ENCODE results near the gene FUT3.

Gene FUT3

DNA sequence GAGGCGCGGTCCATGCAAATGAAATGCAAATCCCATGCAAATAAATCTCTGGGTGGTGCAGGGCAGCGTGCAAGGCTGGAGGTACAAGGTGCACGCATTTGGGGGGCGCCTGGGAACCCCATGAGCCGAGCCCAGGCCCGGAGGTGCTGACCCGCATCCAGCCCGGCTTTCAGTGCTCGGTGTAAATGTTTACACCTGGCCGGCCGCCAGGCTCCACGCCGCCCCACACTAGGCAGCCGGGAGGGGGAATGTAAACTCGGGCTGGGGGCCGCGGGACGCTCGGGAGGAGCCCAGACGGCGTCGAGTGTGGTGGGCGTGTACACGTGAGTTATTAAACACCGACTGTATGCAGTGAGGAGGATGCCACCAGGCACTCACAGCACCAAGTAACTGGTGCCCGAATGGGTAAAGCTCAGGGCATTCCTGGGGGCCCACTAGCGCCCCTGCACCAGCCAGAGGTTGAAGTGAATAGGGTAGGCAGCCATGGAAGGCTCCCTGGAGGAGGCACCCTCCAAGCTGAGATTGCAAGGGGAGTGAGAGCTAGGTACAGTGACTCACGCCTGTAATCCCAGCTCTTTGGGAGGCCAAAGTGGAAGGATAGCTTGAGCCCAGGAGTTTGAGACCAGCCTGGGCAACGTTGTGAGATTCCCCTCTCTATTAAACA, 28.9 kb downstream of the FUT3 start:
- DNase-seq, result no peak

DNA sequence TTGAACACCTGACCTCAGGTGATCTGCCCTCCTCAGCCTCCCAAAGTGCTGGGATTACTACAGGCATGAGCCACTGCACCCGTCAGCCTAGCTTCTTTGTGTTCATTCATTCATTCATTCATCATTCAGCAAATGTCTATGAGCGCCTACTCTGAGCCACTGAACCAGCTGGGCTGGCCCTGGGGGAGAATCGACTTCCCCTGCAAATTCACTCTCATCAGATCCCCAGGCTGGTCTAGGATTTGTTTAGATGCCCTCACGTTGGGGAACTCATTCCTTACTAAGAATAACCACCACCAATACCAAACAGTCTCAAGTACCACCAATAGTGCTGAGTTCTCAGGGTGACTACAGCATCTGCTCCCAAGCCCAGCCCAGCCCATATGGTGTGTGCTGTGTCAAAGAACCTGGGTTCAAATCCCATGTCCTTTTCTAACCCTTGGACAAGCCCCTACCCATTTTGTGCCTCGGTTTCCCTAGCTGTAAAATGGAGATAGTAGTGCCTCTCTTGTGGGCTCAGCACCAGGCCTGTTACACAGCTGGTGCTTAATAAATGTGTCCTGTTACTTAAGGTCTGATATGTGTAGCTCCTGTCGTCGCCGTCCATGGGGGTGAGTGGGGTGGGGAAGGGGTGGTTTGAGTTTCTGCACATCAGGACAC, 29.6 kb downstream of the FUT3 start:
- DNase-seq, result no peak

DNA sequence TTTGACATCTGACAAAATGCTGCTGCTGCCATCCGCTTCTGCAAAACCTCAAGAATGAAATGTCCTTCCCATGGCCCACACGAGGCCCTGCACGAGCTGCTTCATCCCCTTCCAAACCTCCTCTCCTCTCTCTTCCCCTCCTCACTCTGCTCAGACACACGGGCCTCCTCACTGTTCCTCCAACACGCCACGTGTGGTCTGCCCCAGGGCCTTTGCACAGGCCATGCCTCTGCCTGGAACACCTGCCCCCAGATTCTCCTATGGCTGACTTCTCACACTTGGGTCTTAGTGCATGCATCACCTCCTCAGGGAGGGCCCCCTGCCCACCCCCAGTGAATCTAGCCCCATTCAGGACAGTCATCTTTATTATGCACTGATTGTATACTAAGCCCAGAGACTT, 30.5 kb downstream of the FUT3 start:
- no peak for DNase-seq

DNA sequence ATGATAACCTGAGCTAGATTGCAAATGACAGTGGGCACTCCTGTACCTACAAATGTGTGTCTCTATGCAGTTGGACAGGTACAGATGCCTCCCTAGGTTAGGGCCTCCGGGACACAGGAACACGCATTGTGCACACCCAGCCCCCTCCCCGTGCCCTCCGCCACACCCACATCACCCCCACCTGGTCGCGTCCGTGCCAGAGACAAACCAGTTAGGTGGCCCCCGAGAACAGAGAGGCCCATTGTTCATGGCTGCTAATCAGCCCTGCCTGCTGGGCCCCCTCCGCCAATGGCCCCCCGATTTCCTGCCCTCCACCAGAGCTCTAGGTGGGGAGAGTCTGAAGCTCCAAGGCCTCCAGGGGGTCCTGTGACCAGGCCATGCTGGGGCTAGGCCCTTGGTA, 32.7 kb downstream of the FUT3 start:
- DNase-seq, result no peak

DNA sequence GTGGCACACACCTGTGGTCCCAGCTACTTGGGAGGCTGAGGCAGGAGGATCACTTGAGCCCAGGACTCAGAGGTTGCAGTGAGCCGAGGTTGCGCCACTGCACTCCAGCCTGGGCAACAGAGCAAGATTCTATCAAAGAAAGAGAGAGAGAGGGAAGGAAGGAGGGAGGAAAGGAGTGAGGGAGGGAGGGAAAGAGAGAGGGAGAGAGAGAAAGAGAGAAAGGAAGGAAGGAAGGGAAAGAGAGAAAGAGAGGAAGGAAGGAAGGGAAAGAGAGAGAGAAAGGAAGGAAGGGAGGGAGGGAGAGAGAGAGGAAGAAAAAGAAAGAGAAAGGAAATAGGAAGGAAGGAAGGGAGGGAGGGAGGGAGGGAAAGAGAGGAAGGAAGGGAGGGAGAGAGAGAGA, 34.0 kb downstream of the FUT3 start:
- no peak for DNase-seq

DNA sequence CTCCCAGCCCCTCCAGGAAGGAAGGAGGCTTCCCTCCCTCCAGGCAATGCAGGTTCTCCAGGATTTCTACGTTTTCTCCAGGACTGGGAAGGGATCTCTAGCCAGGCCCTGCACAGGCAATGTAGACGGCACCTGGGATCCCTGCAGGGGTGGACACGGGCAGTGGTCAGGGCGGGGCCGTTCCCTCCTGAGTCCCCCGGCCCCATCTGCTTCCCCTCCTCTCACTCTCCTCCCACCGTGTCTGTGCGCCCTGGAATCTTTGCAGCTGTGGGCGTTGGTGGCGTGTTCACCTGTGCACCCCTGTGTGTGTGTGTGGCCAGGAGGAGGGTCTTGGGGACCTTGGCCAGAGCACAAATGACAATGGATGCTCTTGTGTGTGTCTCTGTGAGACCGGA, 36.4 kb downstream of the FUT3 start:
- no peak for DNase-seq

DNA sequence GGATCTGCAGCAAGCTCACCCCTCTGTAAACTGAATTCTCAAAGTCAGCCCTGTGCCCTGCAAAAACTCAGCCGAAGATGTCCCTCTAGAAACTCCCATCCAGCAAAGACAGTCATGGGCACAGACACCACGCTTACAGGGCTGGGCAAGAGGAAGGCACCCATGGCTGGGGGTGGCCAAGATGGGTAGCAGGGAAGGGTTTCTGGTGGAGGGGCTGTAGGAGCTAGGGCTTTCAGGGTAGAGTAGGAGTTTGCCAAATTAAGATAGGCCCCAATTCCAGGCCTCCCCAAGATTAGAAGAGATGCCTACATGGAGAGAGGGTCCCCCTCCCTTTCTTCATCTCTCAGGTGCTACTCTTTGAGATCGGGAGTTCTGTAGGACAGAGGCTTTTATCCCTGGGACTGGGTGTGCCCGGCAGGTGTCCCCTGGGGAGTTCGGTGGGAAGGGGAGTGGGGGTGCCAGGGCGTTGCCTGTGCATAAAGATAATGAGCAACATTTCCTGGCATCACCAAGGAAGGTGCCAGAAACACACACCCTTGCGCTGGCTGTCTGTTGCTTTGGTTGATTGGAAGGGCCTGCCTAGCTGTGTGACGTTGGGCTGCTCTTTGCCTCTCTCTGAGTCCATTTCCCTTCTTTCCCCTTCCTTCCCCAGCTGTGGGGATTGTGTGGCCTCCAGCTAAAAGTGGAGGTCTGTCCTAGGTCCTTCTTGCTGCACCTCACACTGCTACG, 37.0 kb downstream of the FUT3 start:
- no peak for DNase-seq

DNA sequence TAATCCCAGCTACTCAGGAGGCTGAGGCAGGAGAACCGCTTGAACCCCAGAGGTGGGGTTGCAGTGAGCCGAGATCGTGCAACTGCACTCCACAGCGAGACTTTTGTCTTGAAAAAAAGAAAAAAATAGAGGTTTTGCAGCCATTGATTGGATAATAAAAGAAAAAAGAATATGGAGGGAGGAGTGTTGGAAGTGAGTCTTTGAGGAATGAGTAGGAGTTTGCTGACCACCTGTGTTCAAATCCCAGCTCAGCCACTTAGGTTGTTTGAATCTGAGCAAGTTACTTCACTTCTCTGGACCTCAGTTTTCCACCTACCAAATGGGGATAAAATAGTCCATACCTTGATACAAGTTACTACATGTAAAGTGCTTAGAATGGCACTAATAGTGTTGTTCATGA, 40.1 kb downstream of the FUT3 start:
- no peak for DNase-seq

DNA sequence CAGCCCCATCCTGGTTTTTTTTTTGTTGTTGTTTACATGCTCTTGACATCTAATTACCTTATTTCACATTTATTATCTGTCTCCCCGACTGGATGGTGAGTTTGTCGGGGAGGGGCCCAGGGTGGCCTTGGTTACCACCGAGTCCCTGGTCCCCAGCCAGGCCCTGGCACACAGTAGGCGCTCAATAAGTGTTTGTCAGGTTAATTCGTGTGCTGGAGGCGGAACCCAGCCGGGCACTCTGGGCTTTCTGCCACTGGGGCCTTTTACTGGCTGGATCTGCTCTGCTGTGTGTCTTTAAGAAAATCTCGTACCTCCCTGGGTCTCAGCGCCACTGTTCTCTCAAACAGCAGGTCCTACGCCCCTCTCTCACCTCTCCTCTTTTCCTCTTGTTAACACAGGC, 41.8 kb downstream of the FUT3 start:
- no peak for DNase-seq

DNA sequence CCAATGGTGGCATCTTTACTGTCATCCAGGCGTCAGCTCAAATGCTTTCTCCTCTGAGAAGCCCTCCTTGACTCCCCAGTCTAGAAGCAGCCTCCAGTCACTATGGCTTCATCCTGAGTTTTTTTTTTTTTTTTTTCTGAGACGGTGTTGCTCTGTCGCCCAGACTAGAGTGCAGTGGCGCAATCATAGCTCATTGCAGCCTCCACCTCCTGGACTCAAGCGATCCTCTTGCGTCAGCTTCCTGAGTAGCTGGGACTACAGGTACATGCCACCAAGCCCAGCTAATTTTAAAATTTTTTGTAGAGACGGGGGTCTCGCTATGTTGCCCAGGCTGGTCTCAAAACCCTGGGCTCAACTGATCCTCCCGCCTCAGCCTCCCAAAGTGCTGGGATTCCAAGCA, 42.2 kb downstream of the FUT3 start:
- DNase-seq, result no peak

DNA sequence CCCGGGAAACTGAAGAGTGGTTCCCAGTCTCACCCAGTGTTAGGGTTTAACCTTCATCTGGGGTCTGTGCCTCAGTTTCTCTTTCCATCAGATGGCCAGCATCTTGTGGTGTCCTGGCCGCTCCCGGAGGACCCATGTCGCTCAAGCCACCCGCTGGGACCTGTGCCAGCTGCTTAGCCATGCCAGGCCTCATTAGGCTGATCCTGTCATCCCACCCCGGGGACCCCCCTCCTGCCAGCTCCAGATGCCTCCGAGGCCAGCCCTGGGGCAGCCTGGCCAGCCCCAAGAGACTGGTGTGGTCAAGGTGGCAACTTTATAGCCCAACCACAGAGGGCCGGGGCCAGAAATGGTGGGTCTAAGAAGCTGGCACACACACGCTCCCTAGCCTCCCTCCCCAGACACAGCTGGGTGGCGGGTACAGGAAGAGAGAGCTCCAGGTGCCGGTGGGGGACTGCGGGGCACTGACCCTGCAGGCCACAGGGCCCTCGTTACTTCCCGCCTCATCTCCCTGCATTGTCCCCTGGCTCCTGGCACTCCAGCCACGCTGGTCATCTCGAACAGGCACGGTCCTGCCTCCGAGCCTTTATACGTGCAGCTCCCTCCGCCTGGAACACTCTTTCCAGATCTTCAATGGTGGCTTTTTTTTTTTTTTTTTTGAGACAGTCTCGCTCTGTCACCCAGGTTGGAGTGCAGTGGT, 43.0 kb downstream of the FUT3 start:
- DNase-seq, result no peak

DNA sequence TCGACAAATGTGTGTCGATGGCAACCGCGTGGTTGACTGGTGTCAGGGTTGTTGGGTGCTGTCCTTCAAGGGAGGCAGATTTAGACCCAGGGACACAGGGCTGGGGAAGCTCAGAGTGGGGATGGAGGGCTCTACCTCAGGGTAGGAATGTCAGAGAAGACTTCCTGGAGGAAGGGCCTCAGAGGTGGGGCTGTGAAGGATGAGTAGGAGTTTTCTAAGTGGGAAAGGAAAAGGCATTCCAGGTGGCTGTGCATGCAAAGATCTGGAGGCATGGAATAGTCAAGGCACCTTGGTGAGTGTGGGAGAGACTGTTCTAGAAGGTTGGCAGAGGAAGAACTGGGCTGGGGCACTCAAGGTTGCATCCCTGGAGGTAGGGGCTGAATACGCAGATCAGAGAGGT, 44.3 kb downstream of the FUT3 start:
- no peak for DNase-seq

DNA sequence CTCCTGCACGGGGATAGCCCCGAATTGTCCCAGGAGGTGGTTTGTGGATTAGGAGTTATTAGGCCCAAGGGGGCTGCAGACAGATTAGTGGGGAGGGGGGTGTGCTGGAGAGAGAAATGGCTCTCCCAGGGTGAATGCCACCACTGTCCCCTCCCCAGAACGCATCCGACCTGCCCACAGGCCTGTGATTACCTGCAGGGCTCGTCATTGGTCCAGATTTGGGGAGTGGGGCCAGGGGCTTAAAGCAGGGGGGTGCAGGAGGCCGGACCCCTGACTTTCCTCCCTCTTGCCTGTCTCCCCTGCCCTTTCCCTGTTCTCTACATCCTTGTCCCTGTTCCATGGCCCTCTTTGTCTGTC, 45.1 kb downstream of the FUT3 start:
- DNase-seq, result no peak

DNA sequence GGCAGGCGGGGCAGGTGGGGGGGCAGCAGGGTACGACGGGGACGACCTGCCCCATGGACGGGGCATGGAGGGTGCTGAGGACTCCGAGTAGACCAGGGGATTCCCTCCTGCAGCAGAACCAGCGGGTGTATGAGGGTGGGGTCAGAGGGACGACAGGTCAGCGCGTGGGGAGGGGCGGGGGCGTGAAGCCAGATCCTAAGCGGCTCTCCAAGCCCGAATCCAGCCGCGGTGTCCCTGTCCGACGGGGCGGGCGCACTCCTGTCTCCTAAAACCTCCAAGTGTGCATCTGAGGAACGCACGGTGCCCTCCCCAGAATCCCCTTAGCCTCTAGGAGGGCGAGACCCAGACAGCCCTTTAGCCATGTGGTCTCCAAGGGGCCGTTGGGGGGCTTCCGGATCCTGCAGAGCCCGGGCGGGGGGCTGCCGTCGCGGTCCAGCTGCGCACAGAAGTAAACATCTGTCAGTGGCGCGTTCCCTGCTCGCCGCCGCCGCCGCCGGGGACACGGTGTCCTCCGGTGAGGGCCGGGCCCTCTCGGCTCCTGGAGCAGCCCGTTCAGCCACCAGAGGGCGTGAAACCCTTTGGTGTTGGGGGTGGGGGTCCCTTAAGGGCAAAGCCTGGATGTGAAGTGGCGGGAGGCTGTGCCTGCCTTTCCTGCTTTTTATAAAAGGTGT, 45.7 kb downstream of the FUT3 start:
- peak; percentile 56 to 70 for DNase-seq

DNA sequence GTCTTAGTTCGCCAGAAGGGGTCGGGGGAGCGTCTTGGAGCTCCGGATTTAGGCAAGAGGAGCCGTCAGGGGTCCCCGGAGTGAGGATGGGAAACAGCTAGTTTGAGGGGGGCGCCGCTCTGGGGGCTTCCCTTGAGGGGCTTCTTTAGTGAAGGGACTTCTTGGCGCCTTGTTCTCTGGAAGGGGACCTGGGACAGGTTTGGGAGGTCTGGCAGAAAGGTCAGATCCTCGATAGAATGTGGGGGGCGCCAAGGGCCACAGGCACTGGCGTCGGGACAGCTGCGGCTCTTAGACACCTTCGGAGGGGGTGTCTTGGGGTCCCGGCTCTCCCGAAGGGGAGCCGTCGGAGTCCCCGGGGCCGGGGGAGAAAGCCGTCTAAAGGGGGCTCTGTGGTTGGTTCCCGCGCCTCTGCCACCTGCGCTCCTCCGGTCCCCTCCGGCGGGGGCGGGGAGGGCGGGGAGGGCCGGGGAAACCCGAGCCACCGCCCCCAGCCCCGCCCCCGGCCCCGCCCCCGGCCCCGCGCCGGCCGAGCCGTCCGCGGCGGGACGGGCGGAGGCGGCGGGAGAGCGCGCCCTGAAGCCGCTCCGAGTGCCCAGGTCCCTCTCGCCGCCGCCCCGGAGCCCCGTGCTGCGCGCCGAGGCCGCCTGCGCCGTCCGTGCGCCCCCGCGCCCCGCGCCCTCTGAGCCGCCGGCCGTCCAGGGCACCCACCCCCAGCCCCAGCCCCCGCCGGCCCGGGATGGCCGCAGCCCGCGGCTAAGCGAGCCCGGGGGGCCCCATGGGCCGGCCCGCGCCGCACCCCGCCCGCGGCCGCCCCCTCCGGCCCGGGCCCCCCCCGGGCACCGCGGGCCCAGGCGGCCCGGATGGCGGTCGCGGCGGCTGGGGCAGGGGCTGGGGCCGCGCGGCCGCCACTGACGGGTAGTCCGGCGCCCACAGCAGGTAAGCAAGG, 46.5 kb downstream of the FUT3 start, which contains the start of gene NRTN:
Gene NRTN (plus strand): TSS at position 552 of the 946 bp plus-strand sequence. CDS start 19,099 bp downstream, outside the sequence.
- DNase-seq, result peak; percentile 56 to 64

DNA sequence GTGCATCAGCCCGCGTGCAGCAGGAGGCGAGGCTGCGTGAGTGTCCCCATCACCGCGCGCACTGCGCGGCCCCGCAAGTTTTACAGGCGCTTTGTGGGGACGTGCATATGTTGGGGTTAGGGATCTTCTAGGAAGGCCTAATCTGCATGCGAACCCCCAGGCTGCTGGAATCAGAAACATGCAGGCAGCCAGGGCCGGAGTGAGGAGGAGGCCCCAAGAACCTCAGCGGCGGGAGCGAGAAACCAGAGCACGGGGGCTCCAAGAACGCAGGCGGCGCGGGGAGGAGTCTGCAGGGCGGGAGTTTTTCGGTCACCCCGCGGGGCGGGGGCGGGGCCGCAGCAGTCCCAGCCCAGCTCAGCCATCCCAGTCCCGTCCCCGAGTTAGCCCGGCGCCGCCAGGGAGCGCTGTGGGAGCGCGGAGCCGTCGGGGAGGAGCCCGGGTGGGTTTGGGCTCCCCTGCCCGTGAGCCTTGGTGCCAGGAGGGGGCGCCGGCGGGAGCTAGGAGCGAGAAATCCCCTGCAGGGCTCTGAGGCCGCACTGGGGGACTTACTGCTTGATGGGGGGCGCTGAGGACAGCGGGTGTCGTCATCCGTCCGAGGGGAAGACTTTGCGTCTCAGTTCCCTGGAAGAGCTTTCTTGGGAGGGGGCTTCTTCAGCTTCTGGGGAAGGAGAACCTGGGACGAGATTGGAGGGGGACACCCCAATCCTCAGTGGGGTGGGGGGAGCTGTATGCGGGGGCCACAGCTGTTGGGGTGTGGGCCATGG, 47.3 kb downstream of the FUT3 start:
- peak; percentile 85 to 90 for DNase-seq

DNA sequence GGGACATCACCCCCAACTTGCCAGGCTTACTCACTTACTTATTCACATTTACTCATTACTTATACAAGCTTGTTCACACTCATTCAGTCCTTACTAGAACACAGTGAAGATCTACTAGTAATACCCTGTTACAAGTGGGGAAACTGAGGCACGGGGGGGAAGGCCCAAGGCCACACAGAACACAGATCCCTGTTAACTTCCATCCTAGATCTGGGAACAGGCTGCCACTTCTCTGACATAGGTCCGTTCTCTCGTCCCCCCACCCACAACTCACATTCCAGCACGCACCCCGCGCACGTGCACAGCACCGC, 47.9 kb downstream of the FUT3 start:
- no peak for DNase-seq

DNA sequence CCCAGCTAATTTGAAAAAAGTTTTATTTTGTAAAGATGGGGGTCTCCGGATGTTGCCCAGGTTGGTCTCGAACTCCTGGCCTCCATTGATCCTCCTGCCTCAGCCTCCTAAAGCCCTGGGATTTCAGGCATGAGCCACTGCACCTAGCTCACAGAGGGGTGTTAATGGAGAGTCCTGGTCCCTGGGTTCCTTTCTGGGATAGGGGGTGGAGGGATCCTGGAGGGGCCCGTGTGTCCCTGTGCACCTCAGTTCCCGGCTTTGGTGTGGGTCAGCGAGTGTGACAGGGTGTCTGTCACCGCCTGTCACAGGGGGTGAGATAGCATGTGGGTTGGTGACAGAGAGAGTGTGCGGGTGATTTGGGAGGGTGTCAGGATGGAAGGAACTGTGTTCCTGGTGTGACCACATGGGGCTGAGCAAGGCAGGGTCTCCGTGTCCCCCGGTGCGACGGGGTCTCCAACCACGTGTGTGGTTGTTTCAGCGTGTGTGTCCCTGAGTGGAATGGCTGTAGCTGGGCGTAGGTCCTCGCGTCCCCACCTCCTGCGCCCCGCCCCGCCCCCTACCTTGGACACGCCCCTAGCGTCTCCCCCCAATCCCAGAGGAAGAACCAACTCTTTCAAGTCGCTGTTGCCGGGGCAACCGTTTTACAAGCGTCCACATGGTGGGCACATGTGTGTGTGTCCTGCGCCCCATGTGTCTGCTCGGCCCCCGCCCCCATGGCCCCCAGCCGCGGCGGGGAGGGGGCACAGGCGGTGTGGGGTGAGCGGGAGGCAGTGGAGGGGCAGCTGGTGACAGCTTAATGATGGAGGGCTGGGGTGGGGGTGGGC, 49.2 kb downstream of the FUT3 start:
- no peak for DNase-seq

DNA sequence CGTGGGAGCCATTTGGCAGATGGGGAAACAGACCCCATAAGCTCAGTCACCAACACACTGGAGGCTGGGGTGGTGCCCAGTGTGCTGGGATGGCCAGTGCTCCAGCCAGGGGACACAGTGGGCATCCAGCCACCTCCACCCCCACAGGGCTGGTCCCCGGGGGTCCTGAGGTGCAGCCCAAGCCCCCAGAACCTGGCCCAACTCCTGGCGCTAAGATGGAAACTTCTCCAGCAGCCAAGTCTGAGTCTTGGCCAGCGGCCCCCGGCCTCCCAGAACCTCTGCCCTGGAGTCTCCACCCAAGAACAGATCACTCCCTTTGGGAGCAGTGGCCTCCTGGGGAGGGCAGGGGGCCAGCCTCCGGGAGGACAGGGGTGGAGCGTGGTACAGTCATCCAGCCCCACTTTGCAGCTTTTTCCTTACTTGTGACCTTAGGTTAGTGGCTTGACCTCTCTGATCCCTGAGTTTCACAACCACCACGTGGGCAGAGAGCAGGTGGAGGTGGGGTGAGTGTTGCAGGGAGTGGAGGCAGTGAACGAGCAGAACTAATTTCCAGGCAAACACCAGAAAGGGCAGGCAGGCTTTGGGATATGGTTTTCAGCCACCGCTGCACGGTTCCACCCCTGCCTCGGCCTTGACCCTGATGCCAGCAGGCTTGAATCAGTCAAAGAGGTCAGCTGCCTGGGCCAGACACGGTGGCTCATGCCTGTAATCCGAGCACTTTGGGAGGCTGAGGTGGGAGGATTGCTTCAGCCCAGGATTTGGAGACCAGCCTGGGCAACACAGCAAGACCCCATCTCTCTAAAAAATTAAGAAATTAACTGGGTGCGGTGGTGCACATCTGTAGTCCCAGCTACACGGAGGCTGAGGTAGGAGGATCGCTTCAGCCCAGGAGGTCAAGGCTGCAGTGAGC, 50.6 kb downstream of the FUT3 start:
- no peak for DNase-seq

Measured in activated CD4-positive, alpha-beta T cell treated with anti-CD3 and anti-CD28 coated beads for 4 hours (primary cell).